OCI-LY7 (cell line): ENCODE results near the gene MPEG1.

Experiments
- EZH2phosphoT487 ChIP-seq: fragments of 200-600 bp; sonication (generic); IDR thresholded peaks from 2 replicates; pipeline ENCODE4 v1.6.1; 2018; ENCODE audit warnings: low read depth, borderline replicate concordance, mild to moderate bottlenecking, mixed run types, antibody characterized with exemption, low read length, moderate library complexity, mixed read lengths
- TF ChIP-seq, protein P1 (sequence below): fragments of 200-600 bp; sonication (generic); conservative IDR thresholded peaks from 2 replicates; pipeline ENCODE4 v1.5.1; 2014; ENCODE audit warnings: mild to moderate bottlenecking, antibody characterized with exemption, low read length, moderate library complexity, mixed read lengths

DNA sequence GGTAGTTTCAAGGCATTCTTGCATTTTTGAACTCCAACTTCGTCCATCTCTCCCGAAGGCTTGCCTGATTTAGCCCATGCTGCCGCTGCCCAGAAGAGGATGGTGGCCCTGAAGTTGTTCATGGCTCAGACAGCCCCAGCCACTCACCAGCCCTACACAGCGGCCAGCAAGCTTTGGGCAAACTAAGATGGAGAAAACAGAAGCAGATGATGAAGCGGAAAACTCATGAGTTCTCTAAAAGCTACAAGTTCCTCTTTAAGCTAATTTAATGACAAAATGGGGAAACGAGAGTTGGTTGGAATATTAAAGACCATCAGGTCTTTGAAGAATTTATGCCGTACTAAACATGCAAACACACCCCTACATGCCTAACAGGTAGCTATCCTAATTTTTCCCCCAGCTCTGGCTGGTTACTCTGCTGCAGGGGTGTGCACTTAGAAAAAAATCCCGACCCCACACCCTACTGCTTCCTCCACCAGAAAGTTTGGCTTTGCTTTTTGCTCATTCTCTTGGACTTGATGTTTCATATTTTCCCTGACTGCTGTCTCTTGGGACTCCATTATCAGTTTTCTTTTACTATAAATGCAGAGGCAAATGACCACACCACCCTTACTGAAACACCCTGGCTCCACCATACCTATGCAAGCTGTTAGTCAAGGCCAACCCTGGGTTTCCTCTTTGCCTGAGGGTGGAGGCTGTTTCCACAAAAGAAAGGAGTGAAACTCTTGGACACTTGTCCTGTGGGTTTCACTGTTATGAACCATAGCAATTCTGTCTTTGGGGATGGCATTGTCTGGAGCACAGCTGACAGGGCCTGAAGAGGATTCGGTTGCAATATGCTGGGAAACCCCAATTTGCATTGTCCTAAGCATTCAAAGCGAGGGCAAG lies at the start of gene MPEG1:
- TF ChIP-seq, protein P1, sequence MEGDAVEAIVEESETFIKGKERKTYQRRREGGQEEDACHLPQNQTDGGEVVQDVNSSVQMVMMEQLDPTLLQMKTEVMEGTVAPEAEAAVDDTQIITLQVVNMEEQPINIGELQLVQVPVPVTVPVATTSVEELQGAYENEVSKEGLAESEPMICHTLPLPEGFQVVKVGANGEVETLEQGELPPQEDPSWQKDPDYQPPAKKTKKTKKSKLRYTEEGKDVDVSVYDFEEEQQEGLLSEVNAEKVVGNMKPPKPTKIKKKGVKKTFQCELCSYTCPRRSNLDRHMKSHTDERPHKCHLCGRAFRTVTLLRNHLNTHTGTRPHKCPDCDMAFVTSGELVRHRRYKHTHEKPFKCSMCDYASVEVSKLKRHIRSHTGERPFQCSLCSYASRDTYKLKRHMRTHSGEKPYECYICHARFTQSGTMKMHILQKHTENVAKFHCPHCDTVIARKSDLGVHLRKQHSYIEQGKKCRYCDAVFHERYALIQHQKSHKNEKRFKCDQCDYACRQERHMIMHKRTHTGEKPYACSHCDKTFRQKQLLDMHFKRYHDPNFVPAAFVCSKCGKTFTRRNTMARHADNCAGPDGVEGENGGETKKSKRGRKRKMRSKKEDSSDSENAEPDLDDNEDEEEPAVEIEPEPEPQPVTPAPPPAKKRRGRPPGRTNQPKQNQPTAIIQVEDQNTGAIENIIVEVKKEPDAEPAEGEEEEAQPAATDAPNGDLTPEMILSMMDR: no peak
- TF ChIP-seq EZH2phosphoT487: no peak
